HCT116 (cell line): Measurements from ENCODE around the gene RNF215. TPM values are rescaled to one million over a fixed set of nuclear protein-coding genes. Genes with fewer than 3 reads are reported as not detected.

ENCODE experiments used
- ATAC-seq: fragments of 200-7000 bp; cut with Tn5 transposase; 2 replicates; pipeline ENCODE4 v1.9.1; 2020; ENCODE audit warnings: mild to moderate bottlenecking, moderate library complexity
- BruUV-seq: library from RNA; stranded (reverse); fragments of 400-500 nt; replicated peaks from 2 replicates; lab custom pipeline; 2021; lab: Mats Ljungman, UMichigan
- CTCF ChIA-PET: fragments of 300-600 bp; sonication (Branson Sonifier 250); formaldehyde crosslinking; loops from one replicate; lab custom pipeline; 2021; ENCODE audit warnings: antibody characterized with exemption; lab: Charles Lee
- POLR2A ChIA-PET: fragments of 300-600, 350-600 bp; sonication (Branson Sonifier 250); formaldehyde crosslinking; loops from one replicate; lab custom pipeline; 2021; ENCODE audit warnings: antibody characterized with exemption; lab: Charles Lee
- RAD21 ChIA-PET, 2 experiments: fragments of 300-600 bp; sonication (Branson Sonifier 250); formaldehyde crosslinking; loops; one replicate each; lab custom pipeline; 2023; ENCODE audit warnings: low total read pairs in 2 of 2; ENCODE audit not compliant: uncharacterized antibody in 2 of 2, unreplicated experiment in 2 of 2, low non-redundant PET in 1 of 2; lab: Charles Lee
- DNase-seq: peaks from one replicate; pipeline ENCODE4 v3.0.0-alpha.2; 2010; ENCODE audit warnings: low read depth, low spot score
- H2AFZ ChIP-seq: fragments of 200-600 bp; shearing (Covaris generic), sonication (generic); 2 replicates; pipeline ENCODE4 v1.6.1; 2017; ENCODE audit warnings: low read depth, mixed run types, mixed read lengths, antibody characterized with exemption, low read length; ENCODE audit not compliant: poor library complexity, severe bottlenecking
- H3K27ac ChIP-seq: 2 replicates; pipeline ENCODE4 v1.5.1; 2012; ENCODE audit warnings: low read depth, low read length
- H3K27me3 ChIP-seq: fragments of 200-600 bp; sonication (generic); 2 replicates; pipeline ENCODE4 v1.6.1; 2016; ENCODE audit warnings: mixed run types, low read length, mixed read lengths; ENCODE audit not compliant: insufficient read depth
- H3K36me3 ChIP-seq, 2 experiments: fragments of 200-500 bp in 1 of 2; fragments of 200-600 bp in 1 of 2; sonication (Bioruptor generic) in 1 of 2; sonication (generic) in 1 of 2; 2 replicates each; pipeline versions ENCODE4 v1.5.1 to v1.6.1; 2014 to 2016; ENCODE audit warnings: low read length in 2 of 2, inconsistent platforms in 1 of 2, mixed read lengths in 1 of 2, mixed run types in 1 of 2; ENCODE audit not compliant: insufficient read depth in 2 of 2, control insufficient read depth in 1 of 2
- H3K4me1 ChIP-seq, 2 experiments: fragments of 200-600 bp in 1 of 2; sonication (generic) in 1 of 2; 2 replicates each; pipeline versions ENCODE4 v1.5.1 to v1.6.1; 2012 to 2017; ENCODE audit warnings: low read length in 2 of 2, inconsistent platforms in 1 of 2, mild to moderate bottlenecking in 1 of 2, mixed read lengths in 1 of 2, mixed run types in 1 of 2, moderate library complexity in 1 of 2; ENCODE audit not compliant: insufficient read depth in 2 of 2, control insufficient read depth in 1 of 2
- H3K4me2 ChIP-seq: fragments of 200-600 bp; sonication (generic); 2 replicates; pipeline ENCODE4 v1.6.1; 2017; ENCODE audit warnings: mixed run types, low read length, mixed read lengths
- H3K4me3 ChIP-seq, 2 experiments: fragments of 200-600 bp in 1 of 2; sonication (generic) in 1 of 2; replicated peaks in 1 of 2; 2 replicates each; pipeline ENCODE4 v1.5.1; 2011 to 2016; ENCODE audit warnings: low read length in 2 of 2, control low read depth in 1 of 2, low read depth in 1 of 2, mild to moderate bottlenecking in 1 of 2, mixed read lengths in 1 of 2, mixed run types in 1 of 2
- H3K79me2 ChIP-seq: fragments of 200-600 bp; sonication (generic); 2 replicates; pipeline ENCODE4 v1.6.1; 2017; ENCODE audit warnings: mild to moderate bottlenecking, mixed run types, low read length, moderate library complexity, mixed read lengths; ENCODE audit not compliant: insufficient read depth
- H3K9ac ChIP-seq: fragments of 200-600 bp; sonication (generic); 2 replicates; pipeline ENCODE4 v1.6.1; 2016; ENCODE audit warnings: low read length, mixed read lengths
- H3K9me2 ChIP-seq: fragments of 200-600 bp; sonication (generic), shearing (Covaris generic); 2 replicates; pipeline ENCODE4 v1.6.1; 2017; ENCODE audit warnings: mixed run types, mild to moderate bottlenecking, moderate library complexity; ENCODE audit not compliant: insufficient read depth
- H3K9me3 ChIP-seq, 2 experiments: fragments of 200-500 bp in 1 of 2; fragments of 200-600 bp in 1 of 2; sonication (Bioruptor generic) in 1 of 2; sonication (generic) in 1 of 2; 2 replicates each; pipeline ENCODE4 v1.6.1; 2014 to 2017; ENCODE audit warnings: low read length in 2 of 2, mixed read lengths in 2 of 2, inconsistent platforms in 1 of 2, low read depth in 1 of 2, mild to moderate bottlenecking in 1 of 2, mixed run types in 1 of 2, moderate library complexity in 1 of 2; ENCODE audit not compliant: control insufficient read depth in 1 of 2, insufficient read depth in 1 of 2
- H4K20me1 ChIP-seq: fragments of 200-600 bp; sonication (generic), shearing (Covaris generic); 2 replicates; pipeline ENCODE4 v1.6.1; 2017; ENCODE audit warnings: mixed run types, mild to moderate bottlenecking, moderate library complexity; ENCODE audit not compliant: insufficient read depth
- EZH2phosphoT487 ChIP-seq: fragments of 200-600 bp; IDR thresholded peaks from 2 replicates; pipeline ENCODE4 v1.6.1; 2018; ENCODE audit warnings: antibody characterized with exemption, borderline replicate concordance
- POLR2A ChIP-seq: IDR thresholded peaks from 2 replicates; pipeline ENCODE4 v1.7.0; 2011; ENCODE audit warnings: borderline replicate concordance; ENCODE audit not compliant: insufficient read depth, insufficient read length; ENCODE audit errors: extremely low read depth
- POLR2AphosphoS5 ChIP-seq: IDR thresholded peaks from 2 replicates; pipeline ENCODE4 v1.6.1; 2011; ENCODE audit warnings: mild to moderate bottlenecking, low read depth, low read length, moderate library complexity
- TCF7L2 ChIP-seq: IDR thresholded peaks from 2 replicates; pipeline ENCODE4 v1.7.0; 2011; ENCODE audit warnings: borderline replicate concordance, inconsistent platforms; ENCODE audit not compliant: insufficient read depth, insufficient read length; ENCODE audit errors: extremely low read depth
- YY1 ChIP-seq: IDR thresholded peaks from 2 replicates; pipeline ENCODE4 v1.6.1; 2011; ENCODE audit warnings: low read length, low read depth, moderate library complexity, mild to moderate bottlenecking; ENCODE audit not compliant: insufficient replicate concordance; ENCODE audit errors: extremely low read depth
- ZFX ChIP-seq: fragments of 450-650 bp; IDR thresholded peaks from 2 replicates; pipeline ENCODE4 v1.6.1; 2017
- ZNF274 ChIP-seq: fragments of 200-500 bp; sonication (Bioruptor generic); IDR thresholded peaks from 2 replicates; pipeline ENCODE4 v1.6.1; 2014; ENCODE audit warnings: mild to moderate bottlenecking, low read depth, low read length, inconsistent platforms
- intact Hi-C: fragments of 100-400 bp; cut with micrococcal nuclease; formaldehyde crosslinking; loops from 2 replicates; pipeline ENCODE4 v1.10.0; 2022
- total RNA-seq: library from RNA; stranded (reverse); gene quantifications from one replicate; pipeline ENCODE4 v1.2.1, GENCODE V29; 2021; ENCODE audit not compliant: unreplicated experiment
- TF ChIP-seq, protein P1 (sequence below): IDR thresholded peaks from 2 replicates; pipeline ENCODE4 v1.6.1; 2012; ENCODE audit warnings: low read depth
- TF ChIP-seq, protein P2 (sequence below): IDR thresholded peaks from 2 replicates; pipeline ENCODE4 v1.6.1; 2012
- TF ChIP-seq, protein P3 (sequence below): IDR thresholded peaks from 2 replicates; pipeline ENCODE4 v1.6.1; 2012

The RNF215 gene
- total RNA-seq, 1 experiment from 2014 or later: 20.2 TPM

DNA sequence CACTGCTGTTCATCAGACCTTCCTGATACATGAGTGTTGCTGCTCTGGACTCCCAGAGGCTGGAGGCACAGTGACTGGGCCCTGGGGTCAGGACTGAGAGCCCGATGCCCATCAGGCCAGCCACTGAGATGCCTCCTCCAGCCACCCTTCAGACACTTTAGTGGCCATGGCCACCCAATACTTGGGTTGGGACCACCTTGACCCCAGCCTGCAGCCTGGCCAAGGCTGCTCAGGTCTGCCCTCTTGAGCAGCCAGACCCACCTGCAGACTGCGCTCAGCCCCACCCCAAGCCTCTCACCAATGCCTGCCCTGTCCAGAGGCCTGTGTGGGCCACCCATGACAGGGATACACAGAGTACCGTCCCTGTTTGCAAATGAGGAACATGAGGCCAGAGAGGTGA lies 4.2 kb downstream of the RNF215 start:
- no peak overlapping the region for H3K9ac ChIP-seq
- BruUV-seq: no TSS peak
- ChIA-PET RAD21 (no interaction called here), CTCF (no interaction called here), POLR2A (interaction anchor here (1.2 kb wide), 1 partner anchor 27 kb away, joined by 4 read pairs; the partner anchor contains the start of genes CCDC157 and SF3A1)
- no peaks in the 10 kb centered on the region for H3K9me2 ChIP-seq
- H3K27ac ChIP-seq: no peak overlapping the region
- TF ChIP-seq, protein P1, sequence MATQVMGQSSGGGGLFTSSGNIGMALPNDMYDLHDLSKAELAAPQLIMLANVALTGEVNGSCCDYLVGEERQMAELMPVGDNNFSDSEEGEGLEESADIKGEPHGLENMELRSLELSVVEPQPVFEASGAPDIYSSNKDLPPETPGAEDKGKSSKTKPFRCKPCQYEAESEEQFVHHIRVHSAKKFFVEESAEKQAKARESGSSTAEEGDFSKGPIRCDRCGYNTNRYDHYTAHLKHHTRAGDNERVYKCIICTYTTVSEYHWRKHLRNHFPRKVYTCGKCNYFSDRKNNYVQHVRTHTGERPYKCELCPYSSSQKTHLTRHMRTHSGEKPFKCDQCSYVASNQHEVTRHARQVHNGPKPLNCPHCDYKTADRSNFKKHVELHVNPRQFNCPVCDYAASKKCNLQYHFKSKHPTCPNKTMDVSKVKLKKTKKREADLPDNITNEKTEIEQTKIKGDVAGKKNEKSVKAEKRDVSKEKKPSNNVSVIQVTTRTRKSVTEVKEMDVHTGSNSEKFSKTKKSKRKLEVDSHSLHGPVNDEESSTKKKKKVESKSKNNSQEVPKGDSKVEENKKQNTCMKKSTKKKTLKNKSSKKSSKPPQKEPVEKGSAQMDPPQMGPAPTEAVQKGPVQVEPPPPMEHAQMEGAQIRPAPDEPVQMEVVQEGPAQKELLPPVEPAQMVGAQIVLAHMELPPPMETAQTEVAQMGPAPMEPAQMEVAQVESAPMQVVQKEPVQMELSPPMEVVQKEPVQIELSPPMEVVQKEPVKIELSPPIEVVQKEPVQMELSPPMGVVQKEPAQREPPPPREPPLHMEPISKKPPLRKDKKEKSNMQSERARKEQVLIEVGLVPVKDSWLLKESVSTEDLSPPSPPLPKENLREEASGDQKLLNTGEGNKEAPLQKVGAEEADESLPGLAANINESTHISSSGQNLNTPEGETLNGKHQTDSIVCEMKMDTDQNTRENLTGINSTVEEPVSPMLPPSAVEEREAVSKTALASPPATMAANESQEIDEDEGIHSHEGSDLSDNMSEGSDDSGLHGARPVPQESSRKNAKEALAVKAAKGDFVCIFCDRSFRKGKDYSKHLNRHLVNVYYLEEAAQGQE: no peak
- TF ChIP-seq, protein P2, sequence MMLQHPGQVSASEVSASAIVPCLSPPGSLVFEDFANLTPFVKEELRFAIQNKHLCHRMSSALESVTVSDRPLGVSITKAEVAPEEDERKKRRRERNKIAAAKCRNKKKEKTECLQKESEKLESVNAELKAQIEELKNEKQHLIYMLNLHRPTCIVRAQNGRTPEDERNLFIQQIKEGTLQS: no peak
- TF ChIP-seq POLR2A (no peak), ZNF274 (no peak), YY1 (no peak), POLR2AphosphoS5 (no peak), TCF7L2 (no peak), EZH2phosphoT487 (no peak), ZFX (no peak)
- TF ChIP-seq, protein P3, sequence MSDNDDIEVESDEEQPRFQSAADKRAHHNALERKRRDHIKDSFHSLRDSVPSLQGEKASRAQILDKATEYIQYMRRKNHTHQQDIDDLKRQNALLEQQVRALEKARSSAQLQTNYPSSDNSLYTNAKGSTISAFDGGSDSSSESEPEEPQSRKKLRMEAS: no peak
- DNase-seq: no peak
- no peak overlapping the region for H3K4me3 ChIP-seq
- 0 out of 4 replicates have a peak, but pooled peaks cover 0 to 4% of the 10 kb centered on the region in 2 experiments for H3K36me3 ChIP-seq
- H3K4me1 ChIP-seq: peaks cover 3 to 16% of the 10 kb centered on the region in 2 experiments; a peak in 3 of 4 replicates
- intact Hi-C loops: no loop called here
- H3K4me2 ChIP-seq: no peak overlapping the region
- no peaks in the 10 kb centered on the region for H4K20me1 ChIP-seq
- ATAC-seq: no peak
- no peaks in the 10 kb centered on the region for H3K27me3 ChIP-seq
- H2AFZ ChIP-seq: no peak overlapping the region
- no peaks in the 10 kb centered on the region for H3K9me3 ChIP-seq
- no peaks in the 10 kb centered on the region for H3K79me2 ChIP-seq
